ENCODE results near the gene TCEANC2.

TCEANC2 gene

GRCh38 chr1:54110996-54111395, 57.6 kb downstream of the TCEANC2 start:
- no peaks in the 10 kb centered on the region for H3K36me3 ChIP-seq (ENCODE audit: control insufficient read depth in 1 of 2, insufficient read depth in 2 of 2, low read depth in 1 of 2, low read length in 2 of 2)
- H3K9ac ChIP-seq (ENCODE audit: low read length): no peak overlapping the region
- no peak overlapping the region for H3K14ac ChIP-seq (ENCODE audit: low read length in 2 of 2)
- no peak overlapping the region for H2BK15ac ChIP-seq (ENCODE audit: low read depth, poor library complexity, severe bottlenecking)
- no peak overlapping the region for H2AFZ ChIP-seq (ENCODE audit: low read depth, low read length)
- H2BK120ac ChIP-seq (ENCODE audit: low read depth, low read length): no peak overlapping the region
- no peak overlapping the region for H3K23ac ChIP-seq (ENCODE audit: low read length in 2 of 2)
- no peaks in the 10 kb centered on the region for H3K9me3 ChIP-seq (ENCODE audit: control insufficient read depth, low read length)
- no peak for DNase-seq
- H2AK5ac ChIP-seq (ENCODE audit: low read length, severe bottlenecking): no peak overlapping the region
- H2BK5ac ChIP-seq (ENCODE audit: low read depth, low read length, poor library complexity, severe bottlenecking): no peak overlapping the region
- no peak overlapping the region for H3K4me2 ChIP-seq (ENCODE audit: low read length, poor library complexity, severe bottlenecking)
- H3K27me3 ChIP-seq (ENCODE audit: control insufficient read depth in 1 of 2, insufficient read depth in 1 of 2, low read length in 2 of 2): peaks cover 0 to 6% of the 10 kb centered on the region in 2 experiments
- H3K4me3 ChIP-seq (ENCODE audit: insufficient read depth in 1 of 2, low read depth in 1 of 2, low read length in 2 of 2): no peak overlapping the region
- H2BK12ac ChIP-seq (ENCODE audit: low read length in 2 of 2): no peak overlapping the region
- H4K91ac ChIP-seq (ENCODE audit: low read length): no peak overlapping the region
- WGBS: 97% methylated on average over 10 of the region's 10 CpGs
- no peak overlapping the region for H4K8ac ChIP-seq (ENCODE audit: low read length)
- H3K4me1 ChIP-seq (ENCODE audit: control insufficient read depth, insufficient read depth, low read depth, low read length): no peaks in the 10 kb centered on the region
- H3K79me1 ChIP-seq (replicated peaks; ENCODE audit: low read length, poor library complexity, severe bottlenecking): no peaks in the 10 kb centered on the region
- no peak overlapping the region for H3K27ac ChIP-seq (ENCODE audit: low read length, poor library complexity, severe bottlenecking)
- no peak overlapping the region for H3K4ac ChIP-seq (ENCODE audit: low read depth in 1 of 2, low read length in 2 of 2)
- no peak overlapping the region for H3K18ac ChIP-seq (ENCODE audit: low read depth in 1 of 2, low read length in 2 of 2)

- Histone ChIP-seq H3K4me1 (ENCODE audit: control insufficient read depth, insufficient read depth, low read depth, low read length) (no peaks in the 10 kb centered on the region), H3K4me2 (ENCODE audit: low read length, poor library complexity, severe bottlenecking) (no peak overlapping the region), H3K14ac (ENCODE audit: low read length in 2 of 2) (no peak overlapping the region), H3K9ac (ENCODE audit: low read length) (no peak overlapping the region), H2AFZ (ENCODE audit: low read depth, low read length) (no peak overlapping the region), H3K23ac (ENCODE audit: low read length in 2 of 2) (no peak overlapping the region), H2BK120ac (ENCODE audit: low read depth, low read length) (no peak overlapping the region), H2AK5ac (ENCODE audit: low read length, severe bottlenecking) (no peak overlapping the region), H3K36me3 (ENCODE audit: control insufficient read depth in 1 of 2, insufficient read depth in 2 of 2, low read depth in 1 of 2, low read length in 2 of 2) (no peaks in the 10 kb centered on the region), H3K27ac (ENCODE audit: low read length, poor library complexity, severe bottlenecking) (no peak overlapping the region), H2BK12ac (ENCODE audit: low read length in 2 of 2) (no peak overlapping the region), H3K4ac (ENCODE audit: low read depth in 1 of 2, low read length in 2 of 2) (no peak overlapping the region), H4K91ac (ENCODE audit: low read length) (no peak overlapping the region), H3K4me3 (ENCODE audit: insufficient read depth in 1 of 2, low read depth in 1 of 2, low read length in 2 of 2) (no peak overlapping the region), H3K27me3 (ENCODE audit: control insufficient read depth in 1 of 2, insufficient read depth in 1 of 2, low read length in 2 of 2) (peaks cover 0 to 6% of the 10 kb centered on the region in 2 experiments), H2BK5ac (ENCODE audit: low read depth, low read length, poor library complexity, severe bottlenecking) (no peak overlapping the region), H3K79me1 (replicated peaks; ENCODE audit: low read length, poor library complexity, severe bottlenecking) (no peaks in the 10 kb centered on the region), H3K9me3 (ENCODE audit: control insufficient read depth, low read length) (no peaks in the 10 kb centered on the region), H3K18ac (ENCODE audit: low read depth in 1 of 2, low read length in 2 of 2) (no peak overlapping the region), H4K8ac (ENCODE audit: low read length) (no peak overlapping the region), H2BK15ac (ENCODE audit: low read depth, poor library complexity, severe bottlenecking) (no peak overlapping the region)
- DNase-seq: no peak
- 92% methylated on average over 3 of the region's 3 CpGs for WGBS
These were observed 58.2 kb downstream of the TCEANC2 start for GRCh38 chr1:54111624-54112023.

DNA sequence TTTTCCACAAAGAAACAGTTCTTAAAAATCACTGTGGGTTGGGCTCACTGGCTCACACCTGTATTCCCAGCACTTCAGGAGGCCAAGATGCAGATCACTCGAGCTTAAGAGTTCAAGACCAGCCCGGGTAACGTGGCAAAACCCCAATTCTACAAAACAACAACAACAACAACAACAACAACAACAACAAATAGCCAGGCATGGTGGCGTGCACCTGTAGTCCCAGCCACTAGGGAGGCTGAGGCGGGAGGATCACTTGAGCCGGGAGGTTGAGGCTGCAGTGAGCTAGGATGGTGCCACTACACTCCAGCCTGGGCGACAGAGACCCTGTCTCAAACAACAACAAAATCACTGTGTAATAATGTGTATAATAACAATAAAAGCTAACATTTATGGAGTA, 58.6 kb downstream of the TCEANC2 start:
- H3K9ac ChIP-seq (ENCODE audit: low read length): no peak overlapping the region
- H3K36me3 ChIP-seq (ENCODE audit: control insufficient read depth in 1 of 2, insufficient read depth in 2 of 2, low read depth in 1 of 2, low read length in 2 of 2): no peaks in the 10 kb centered on the region
- no peak overlapping the region for H3K4ac ChIP-seq (ENCODE audit: low read depth in 1 of 2, low read length in 2 of 2)
- H4K91ac ChIP-seq (ENCODE audit: low read length): no peak overlapping the region
- H3K18ac ChIP-seq (ENCODE audit: low read depth in 1 of 2, low read length in 2 of 2): no peak overlapping the region
- 94% methylated on average over 6 of the region's 7 CpGs for WGBS
- no peak overlapping the region for H4K8ac ChIP-seq (ENCODE audit: low read length)
- H2AK5ac ChIP-seq (ENCODE audit: low read length, severe bottlenecking): no peak overlapping the region
- no peak overlapping the region for H3K23ac ChIP-seq (ENCODE audit: low read length in 2 of 2)
- no peak overlapping the region for H3K14ac ChIP-seq (ENCODE audit: low read length in 2 of 2)
- no peak overlapping the region for H2BK15ac ChIP-seq (ENCODE audit: low read depth, poor library complexity, severe bottlenecking)
- no peak overlapping the region for H2BK12ac ChIP-seq (ENCODE audit: low read length in 2 of 2)
- no peak overlapping the region for H3K27ac ChIP-seq (ENCODE audit: low read length, poor library complexity, severe bottlenecking)
- H3K4me3 ChIP-seq (ENCODE audit: insufficient read depth in 1 of 2, low read depth in 1 of 2, low read length in 2 of 2): no peak overlapping the region
- no peak overlapping the region for H3K4me2 ChIP-seq (ENCODE audit: low read length, poor library complexity, severe bottlenecking)
- no peak for DNase-seq
- H2BK120ac ChIP-seq (ENCODE audit: low read depth, low read length): no peak overlapping the region
- no peak overlapping the region for H2BK5ac ChIP-seq (ENCODE audit: low read depth, low read length, poor library complexity, severe bottlenecking)
- peaks cover 0 to 6% of the 10 kb centered on the region in 2 experiments for H3K27me3 ChIP-seq (ENCODE audit: control insufficient read depth in 1 of 2, insufficient read depth in 1 of 2, low read length in 2 of 2)
- H2AFZ ChIP-seq (ENCODE audit: low read depth, low read length): no peak overlapping the region
- no peaks in the 10 kb centered on the region for H3K9me3 ChIP-seq (ENCODE audit: control insufficient read depth, low read length)
- no peaks in the 10 kb centered on the region for H3K4me1 ChIP-seq (ENCODE audit: control insufficient read depth, insufficient read depth, low read depth, low read length)
- no peaks in the 10 kb centered on the region for H3K79me1 ChIP-seq (replicated peaks; ENCODE audit: low read length, poor library complexity, severe bottlenecking)

DNA sequence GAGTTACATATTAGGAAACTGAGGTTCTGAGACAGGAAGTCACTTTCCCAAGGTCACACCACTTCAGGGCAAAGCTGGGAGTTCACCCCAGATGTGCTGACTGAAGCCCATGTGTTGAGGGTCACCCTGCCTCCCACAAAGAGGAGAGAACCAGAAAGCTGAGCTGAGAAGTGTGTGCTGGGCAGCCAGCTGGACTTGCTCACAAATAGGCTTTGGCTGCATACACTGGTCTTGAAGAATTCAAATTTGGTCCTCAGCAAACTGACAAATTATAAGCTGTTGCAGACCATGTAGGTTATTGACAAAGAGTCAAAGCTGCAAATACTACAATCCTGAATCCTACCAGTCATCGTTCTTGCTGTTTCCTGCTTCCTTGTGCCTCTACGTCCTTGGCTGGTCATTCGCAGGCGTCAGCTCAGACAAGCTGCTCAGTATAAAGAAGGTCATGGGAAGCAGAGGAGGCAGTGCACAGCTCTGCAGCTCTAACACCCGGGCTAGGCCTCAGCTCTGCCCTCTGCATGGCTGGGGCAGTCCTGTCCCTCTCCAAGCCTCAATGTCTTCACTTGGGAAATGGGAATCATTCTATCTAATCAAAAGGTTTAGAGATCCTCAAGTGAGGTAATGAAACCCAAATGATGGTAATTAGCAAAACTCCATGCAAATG, 59.4 kb downstream of the TCEANC2 start:
- 76% methylated on average over 4 of the region's 5 CpGs for WGBS
- Histone ChIP-seq H3K9ac (ENCODE audit: low read length) (no peak overlapping the region), H3K27me3 (ENCODE audit: control insufficient read depth in 1 of 2, insufficient read depth in 1 of 2, low read length in 2 of 2) (peaks cover 0 to 6% of the 10 kb centered on the region in 2 experiments), H3K18ac (ENCODE audit: low read depth in 1 of 2, low read length in 2 of 2) (no peak overlapping the region), H3K9me3 (ENCODE audit: control insufficient read depth, low read length) (no peaks in the 10 kb centered on the region), H2BK5ac (ENCODE audit: low read depth, low read length, poor library complexity, severe bottlenecking) (no peak overlapping the region), H3K4me2 (ENCODE audit: low read length, poor library complexity, severe bottlenecking) (no peak overlapping the region), H4K91ac (ENCODE audit: low read length) (no peak overlapping the region), H3K27ac (ENCODE audit: low read length, poor library complexity, severe bottlenecking) (no peak overlapping the region), H3K14ac (ENCODE audit: low read length in 2 of 2) (no peak overlapping the region), H3K4me1 (ENCODE audit: control insufficient read depth, insufficient read depth, low read depth, low read length) (peaks cover 2% of the 10 kb centered on the region), H2BK120ac (ENCODE audit: low read depth, low read length) (no peak overlapping the region), H3K4ac (ENCODE audit: low read depth in 1 of 2, low read length in 2 of 2) (no peak overlapping the region), H3K36me3 (ENCODE audit: control insufficient read depth in 1 of 2, insufficient read depth in 2 of 2, low read depth in 1 of 2, low read length in 2 of 2) (no peaks in the 10 kb centered on the region), H2BK15ac (ENCODE audit: low read depth, poor library complexity, severe bottlenecking) (no peak overlapping the region), H3K23ac (ENCODE audit: low read length in 2 of 2) (no peak overlapping the region), H2AFZ (ENCODE audit: low read depth, low read length) (no peak overlapping the region), H2BK12ac (ENCODE audit: low read length in 2 of 2) (no peak overlapping the region), H4K8ac (ENCODE audit: low read length) (no peak overlapping the region), H3K4me3 (ENCODE audit: insufficient read depth in 1 of 2, low read depth in 1 of 2, low read length in 2 of 2) (no peak overlapping the region), H3K79me1 (replicated peaks; ENCODE audit: low read length, poor library complexity, severe bottlenecking) (no peaks in the 10 kb centered on the region), H2AK5ac (ENCODE audit: low read length, severe bottlenecking) (no peak overlapping the region)
- no peak for DNase-seq
